Testis (tissue), 3 donors: Measurements from ENCODE around the gene DIAPH1. TPM values are rescaled to one million over a fixed set of nuclear protein-coding genes. Genes with fewer than 3 reads are reported as not detected.
A peak's percentile ranks its signal among the peaks of the same experiment; 100 is the strongest.

Experiments used
- DNase-seq: peaks from one replicate; pipeline ENCODE4 v3.0.0-alpha.2; 2019
- H3K27ac ChIP-seq, 2 donors: fragments of 200-600 bp; sonication (generic); one replicate each; pipeline ENCODE4 v1.5.1; 2019
- H3K27me3 ChIP-seq: fragments of 200-600 bp; sonication (generic); one replicate; pipeline ENCODE4 v1.5.1; 2019
- H3K36me3 ChIP-seq: fragments of 200-600 bp; sonication (generic); one replicate; pipeline ENCODE4 v1.5.1; 2017; ENCODE audit warnings: low read depth; ENCODE audit errors: missing control alignments
- H3K4me1 ChIP-seq: fragments of 200-600 bp; sonication (generic); one replicate; pipeline ENCODE4 v1.5.1; 2019
- H3K4me3 ChIP-seq, 2 donors: fragments of 200-600 bp; sonication (generic); one replicate each; pipeline ENCODE4 v1.5.1; 2017 to 2019
- H3K9me3 ChIP-seq: fragments of 200-600 bp; sonication (generic); one replicate; pipeline ENCODE4 v1.5.1; 2017
- POLR2A ChIP-seq: fragments of 450-650 bp; IDR thresholded peaks from one replicate; pipeline ENCODE4 v1.6.1; 2017; ENCODE audit warnings: antibody characterized with exemption, mild to moderate bottlenecking, moderate library complexity
- WGBS, 2 donors: methylation state at CpG; one replicate each; pipeline ENCODE4 v1.1.5; 2018; 5-methylcytosine and 5-hydroxymethylcytosine counted together
- intact Hi-C: fragments of 100-400 bp; cut with DNase I; formaldehyde crosslinking; loops from one replicate; pipeline ENCODE4 v1.15.1; 2023; ENCODE audit warnings: low total_unique reads
- polyA plus RNA-seq: library from polyadenylated mRNA; stranded (reverse); fragments of 350-450 nt; fragmentation: Illumina TruSeq; extraction: RNeasy Lipid Tissue Mini Kit (QIAGEN cat#74804); gene quantifications from one replicate; pipeline ENCODE4 v1.2.3, GENCODE V29; 2014; ENCODE audit warnings: low read depth, low replicate concordance; ENCODE audit not compliant: insufficient read depth
- total RNA-seq, 2 donors: library from RNA; depleted of rRNA; stranded (reverse); fragments of >200 nt; gene quantifications; one replicate each; pipeline ENCODE4 v1.2.3, GENCODE V29; 2016
- TF ChIP-seq, protein P1 (sequence below), 3 experiments: fragments of 450-650 bp in 2 of 3; fragments of 200-600 bp in 1 of 3; sonication (generic) in 1 of 3; IDR thresholded peaks; one replicate each; pipeline ENCODE4 v1.5.1; 2016 to 2019; ENCODE audit warnings: antibody characterized with exemption in 3 of 3, mild to moderate bottlenecking in 2 of 3, moderate library complexity in 1 of 3

Gene DIAPH1
- total and polyA plus RNA-seq, 3 donors from 2014 or later: 53.7 to 77.5 (median 58.2) TPM

DNA sequence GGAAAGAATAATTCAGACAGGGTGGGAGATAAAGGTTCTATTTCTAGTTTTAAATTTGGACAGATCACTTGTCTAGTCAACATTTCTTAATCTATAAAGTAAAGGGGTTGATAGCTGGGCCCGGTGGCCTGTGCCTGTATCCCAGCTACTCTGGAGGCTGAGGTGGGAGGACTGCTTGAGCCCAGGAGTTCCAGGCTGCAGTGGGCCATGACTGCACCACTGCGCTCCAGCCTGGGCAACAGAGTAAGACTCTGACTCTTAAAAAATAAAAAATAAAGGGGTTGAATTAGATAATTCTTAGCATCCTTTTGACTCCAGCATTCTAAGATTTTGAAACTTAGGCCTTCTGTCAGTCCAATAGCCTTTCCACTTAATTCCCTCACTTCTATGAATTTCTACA is 10.8 kb downstream of the DIAPH1 start:
- TF ChIP-seq, protein P1, sequence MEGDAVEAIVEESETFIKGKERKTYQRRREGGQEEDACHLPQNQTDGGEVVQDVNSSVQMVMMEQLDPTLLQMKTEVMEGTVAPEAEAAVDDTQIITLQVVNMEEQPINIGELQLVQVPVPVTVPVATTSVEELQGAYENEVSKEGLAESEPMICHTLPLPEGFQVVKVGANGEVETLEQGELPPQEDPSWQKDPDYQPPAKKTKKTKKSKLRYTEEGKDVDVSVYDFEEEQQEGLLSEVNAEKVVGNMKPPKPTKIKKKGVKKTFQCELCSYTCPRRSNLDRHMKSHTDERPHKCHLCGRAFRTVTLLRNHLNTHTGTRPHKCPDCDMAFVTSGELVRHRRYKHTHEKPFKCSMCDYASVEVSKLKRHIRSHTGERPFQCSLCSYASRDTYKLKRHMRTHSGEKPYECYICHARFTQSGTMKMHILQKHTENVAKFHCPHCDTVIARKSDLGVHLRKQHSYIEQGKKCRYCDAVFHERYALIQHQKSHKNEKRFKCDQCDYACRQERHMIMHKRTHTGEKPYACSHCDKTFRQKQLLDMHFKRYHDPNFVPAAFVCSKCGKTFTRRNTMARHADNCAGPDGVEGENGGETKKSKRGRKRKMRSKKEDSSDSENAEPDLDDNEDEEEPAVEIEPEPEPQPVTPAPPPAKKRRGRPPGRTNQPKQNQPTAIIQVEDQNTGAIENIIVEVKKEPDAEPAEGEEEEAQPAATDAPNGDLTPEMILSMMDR (IDR thresholded peaks at IDR 0.05): no peak
- no peak for TF ChIP-seq POLR2A
- WGBS, 2 donors: 88% methylated on average over 2 of the region's 2 CpGs

DNA sequence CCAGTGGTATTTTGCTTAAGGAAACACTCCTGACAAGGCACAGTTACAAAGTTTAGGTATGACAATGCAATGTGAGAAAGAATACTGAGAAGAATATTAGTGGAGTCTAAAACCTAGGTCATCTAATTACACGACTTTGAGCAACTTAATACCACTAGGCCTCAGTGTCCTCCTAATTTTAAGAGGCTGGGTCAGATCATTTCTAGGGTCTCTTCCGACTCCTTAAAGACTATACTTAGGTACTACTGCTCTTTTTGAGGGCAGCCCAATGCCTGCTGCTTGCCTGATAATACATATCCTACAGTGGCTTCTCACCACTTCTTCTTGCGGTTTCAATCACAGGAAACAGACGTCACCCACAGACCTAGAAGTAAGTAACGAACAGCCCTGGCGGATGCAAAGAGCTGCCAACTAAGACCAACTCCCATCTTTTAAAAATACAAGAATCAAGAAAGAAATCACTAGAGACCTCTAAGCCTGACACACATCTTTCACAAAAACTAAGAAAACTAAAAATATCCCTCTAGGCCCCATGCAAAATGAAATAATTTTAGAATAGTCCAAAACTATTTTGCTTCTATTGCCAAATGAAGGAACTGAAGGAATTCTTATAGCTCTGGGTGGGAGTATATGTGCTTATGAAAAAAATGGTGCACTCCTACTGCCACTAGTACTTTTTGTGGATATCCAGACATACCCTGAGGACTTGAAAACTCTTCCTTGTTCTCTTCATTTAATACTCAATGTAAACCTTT is 13.1 kb downstream of the DIAPH1 start:
- peak overlapping the region in 1 of 2 donors; percentile 8 for H3K27ac ChIP-seq
- H3K36me3 ChIP-seq: no peaks in the 10 kb centered on the region
- DNase-seq: peak; percentile 32
- TF ChIP-seq, protein P1 (IDR thresholded peaks at IDR 0.05): no peak
- TF ChIP-seq POLR2A: no peak
- H3K9me3 ChIP-seq: no peaks in the 10 kb centered on the region
- 62 to 74% methylated on average over 6 of the region's 6 CpGs for WGBS, 2 donors
- intact Hi-C loops: no loop called here
- H3K27me3 ChIP-seq: no peaks in the 10 kb centered on the region
- no peaks in the 10 kb centered on the region for H3K4me1 ChIP-seq
- no peak overlapping the region for H3K4me3 ChIP-seq

More for the DNA sequence above, 10.8 kb downstream of the DIAPH1 start:
- Histone ChIP-seq H3K27ac (no peak overlapping the region), H3K4me3 (no peak overlapping the region), H3K4me1 (no peaks in the 10 kb centered on the region), H3K27me3 (no peaks in the 10 kb centered on the region), H3K36me3 (no peaks in the 10 kb centered on the region), H3K9me3 (no peaks in the 10 kb centered on the region)
- no peak for DNase-seq
- intact Hi-C loops: no loop called here

GRCh38 chr5:141603923-141604717 is 14.7 kb downstream of the DIAPH1 start:
- peak; percentile 31 for DNase-seq
- H3K36me3 ChIP-seq: no peaks in the 10 kb centered on the region
- WGBS, 2 donors: 79 to 86% methylated on average over 6 of the region's 6 CpGs
- no peaks in the 10 kb centered on the region for H3K9me3 ChIP-seq
- intact Hi-C loops: no loop called here
- H3K27me3 ChIP-seq: no peaks in the 10 kb centered on the region
- no peak overlapping the region for H3K4me3 ChIP-seq
- no peaks in the 10 kb centered on the region for H3K4me1 ChIP-seq
- H3K27ac ChIP-seq: no peak overlapping the region
- TF ChIP-seq POLR2A: no peak
- TF ChIP-seq, protein P1 (IDR thresholded peaks at IDR 0.05): no peak

- WGBS, 2 donors: 100% methylated on average over 1 of the region's 1 CpG
- Histone ChIP-seq H3K9me3 (no peaks in the 10 kb centered on the region), H3K4me3 (no peak overlapping the region), H3K4me1 (no peaks in the 10 kb centered on the region), H3K27me3 (no peaks in the 10 kb centered on the region), H3K27ac (no peak overlapping the region), H3K36me3 (no peaks in the 10 kb centered on the region)
- intact Hi-C loops: no loop called here
- DNase-seq: no peak
- TF ChIP-seq POLR2A: no peak
- TF ChIP-seq, protein P1 (IDR thresholded peaks at IDR 0.05): no peak
Measured at GRCh38 chr5:141602606-141603005, 16.2 kb downstream of the DIAPH1 start.
